Measurements from ENCODE around the gene ANO6.

DNA sequence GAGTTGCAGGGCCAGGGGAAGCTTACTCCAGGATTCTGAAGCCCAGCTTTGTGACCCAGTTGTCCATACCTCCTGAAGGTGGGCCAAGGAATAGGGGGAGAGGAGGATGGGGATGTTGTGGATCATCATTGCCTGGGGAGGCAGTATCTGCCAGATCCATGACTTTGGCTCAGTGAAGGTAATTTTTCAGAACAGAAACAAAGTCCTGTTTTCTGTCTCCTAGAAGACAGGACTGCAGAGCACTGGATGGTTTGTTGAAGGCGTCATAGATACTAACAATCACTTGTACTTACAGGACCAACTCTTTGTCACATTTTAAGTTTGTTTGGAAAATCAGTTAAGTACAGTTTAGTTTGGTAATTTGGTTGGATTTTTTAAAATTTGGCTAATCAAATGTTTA is 38.4 kb downstream of the ANO6 start:
- TF ChIP-seq POLR2AphosphoS5 (IDR thresholded peaks at IDR 0.05) (peak in 1 of 3 donors; percentile 47), POLR2A (IDR thresholded peaks at IDR 0.05) (no peak)
- TF ChIP-seq, protein P1, sequence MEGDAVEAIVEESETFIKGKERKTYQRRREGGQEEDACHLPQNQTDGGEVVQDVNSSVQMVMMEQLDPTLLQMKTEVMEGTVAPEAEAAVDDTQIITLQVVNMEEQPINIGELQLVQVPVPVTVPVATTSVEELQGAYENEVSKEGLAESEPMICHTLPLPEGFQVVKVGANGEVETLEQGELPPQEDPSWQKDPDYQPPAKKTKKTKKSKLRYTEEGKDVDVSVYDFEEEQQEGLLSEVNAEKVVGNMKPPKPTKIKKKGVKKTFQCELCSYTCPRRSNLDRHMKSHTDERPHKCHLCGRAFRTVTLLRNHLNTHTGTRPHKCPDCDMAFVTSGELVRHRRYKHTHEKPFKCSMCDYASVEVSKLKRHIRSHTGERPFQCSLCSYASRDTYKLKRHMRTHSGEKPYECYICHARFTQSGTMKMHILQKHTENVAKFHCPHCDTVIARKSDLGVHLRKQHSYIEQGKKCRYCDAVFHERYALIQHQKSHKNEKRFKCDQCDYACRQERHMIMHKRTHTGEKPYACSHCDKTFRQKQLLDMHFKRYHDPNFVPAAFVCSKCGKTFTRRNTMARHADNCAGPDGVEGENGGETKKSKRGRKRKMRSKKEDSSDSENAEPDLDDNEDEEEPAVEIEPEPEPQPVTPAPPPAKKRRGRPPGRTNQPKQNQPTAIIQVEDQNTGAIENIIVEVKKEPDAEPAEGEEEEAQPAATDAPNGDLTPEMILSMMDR (IDR thresholded peaks at IDR 0.05): no peak
